ENCODE data around the gene RECQL.

GRCh38 chr12:21516281-21516680, 14.8 kb upstream of the RECQL start:
- no peak for TF ChIP-seq SRF (IDR thresholded peaks at IDR 0.05; ENCODE audit: low read depth, low read length)
- TF ChIP-seq YY1 (IDR thresholded peaks at IDR 0.05; ENCODE audit: low read depth, low read length) = no peak

Measured in H1 (cell line).